Measurements from ENCODE around the gene SMARCA4.

The SMARCA4 gene

GRCh38 chr19:11014403-11014911, 53.6 kb downstream of the SMARCA4 start:
- no peak for DNase-seq (ENCODE audit: low spot score)

DNA sequence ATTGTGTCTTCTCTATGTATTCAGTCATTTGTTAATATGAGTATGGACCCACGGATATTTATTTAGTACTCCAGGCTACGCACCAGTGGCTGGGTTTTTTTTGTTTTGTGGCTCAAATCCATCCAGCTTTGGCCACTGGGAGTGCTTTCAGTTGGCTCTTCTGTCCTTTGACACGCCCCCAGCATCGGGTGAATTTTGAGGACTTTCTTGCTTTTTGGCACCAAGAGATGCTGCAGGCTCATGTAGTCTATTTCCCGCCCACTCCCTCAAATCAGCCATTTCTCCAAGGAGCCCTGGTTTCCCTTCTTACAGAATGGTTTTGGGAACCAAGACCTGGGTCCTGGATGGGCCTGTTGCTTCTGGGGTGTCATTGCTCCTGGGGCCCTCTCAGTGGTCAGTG, 55.8 kb downstream of the SMARCA4 start:
- DNase-seq (ENCODE audit: low spot score): no peak

DNA sequence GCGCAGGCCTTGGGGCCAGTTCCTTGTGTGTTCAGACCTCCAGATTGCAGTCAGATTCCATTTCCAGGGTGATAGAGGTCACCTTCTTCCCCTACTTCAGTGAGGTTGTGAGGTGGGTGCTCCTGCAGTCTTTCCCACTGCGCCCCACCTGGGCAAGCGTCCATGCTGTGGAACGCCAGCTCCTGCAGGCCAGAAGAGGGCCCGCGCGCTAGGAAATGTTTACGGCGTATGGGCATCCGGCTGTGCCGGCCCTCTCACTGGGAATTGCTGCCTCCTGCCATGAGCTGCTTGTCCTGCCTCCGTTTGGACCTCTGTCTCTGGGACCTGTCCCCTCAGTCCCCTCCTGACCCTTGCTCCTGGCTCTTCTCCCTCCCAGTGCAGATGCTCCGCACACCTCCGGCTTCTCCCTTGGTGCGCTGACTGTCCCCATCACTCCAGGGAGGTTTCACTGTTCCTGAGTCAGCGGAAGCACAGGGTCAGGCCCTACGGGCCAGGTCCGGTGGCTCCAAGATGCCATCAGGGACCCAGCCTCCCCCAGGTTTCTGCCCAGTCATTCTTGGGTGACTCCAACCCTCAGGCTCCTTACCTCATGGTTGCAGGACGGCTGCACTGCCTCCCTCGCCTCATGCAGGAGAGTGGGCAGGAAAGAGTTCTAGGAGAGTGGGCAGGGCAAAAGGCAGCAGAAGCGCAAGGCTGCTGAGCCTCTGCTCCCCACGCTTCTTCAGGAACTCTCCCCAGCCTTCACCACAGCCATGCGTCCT, 56.6 kb downstream of the SMARCA4 start:
- DNase-seq (ENCODE audit: low spot score): no peak

DNA sequence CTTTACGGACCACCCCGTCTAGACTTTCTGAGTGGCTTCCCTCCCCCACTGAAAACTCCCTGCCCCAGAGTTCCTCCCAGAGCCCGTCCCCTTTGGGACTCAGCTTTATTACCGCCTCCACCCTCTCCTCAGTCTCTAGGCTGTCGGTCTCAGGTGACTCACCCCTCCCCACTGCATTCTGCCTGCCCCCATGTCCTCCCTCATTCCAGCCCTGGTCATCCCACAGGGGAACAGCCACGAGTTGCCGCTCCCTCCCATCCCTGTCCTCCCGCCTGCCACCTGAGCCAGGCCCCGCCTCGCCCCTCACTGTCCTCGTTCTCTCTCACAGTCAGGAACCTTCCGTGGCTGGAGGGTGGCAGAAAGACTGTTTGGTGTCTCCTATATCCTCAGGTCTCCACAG, 57.3 kb downstream of the SMARCA4 start:
- no peak for DNase-seq (ENCODE audit: low spot score)

- no peak for DNase-seq (ENCODE audit: low spot score)
These were observed 57.9 kb downstream of the SMARCA4 start for GRCh38 chr19:11018763-11019162.

GRCh38 chr19:11019262-11019661, 58.4 kb downstream of the SMARCA4 start:
- DNase-seq (ENCODE audit: low spot score): no peak

DNA sequence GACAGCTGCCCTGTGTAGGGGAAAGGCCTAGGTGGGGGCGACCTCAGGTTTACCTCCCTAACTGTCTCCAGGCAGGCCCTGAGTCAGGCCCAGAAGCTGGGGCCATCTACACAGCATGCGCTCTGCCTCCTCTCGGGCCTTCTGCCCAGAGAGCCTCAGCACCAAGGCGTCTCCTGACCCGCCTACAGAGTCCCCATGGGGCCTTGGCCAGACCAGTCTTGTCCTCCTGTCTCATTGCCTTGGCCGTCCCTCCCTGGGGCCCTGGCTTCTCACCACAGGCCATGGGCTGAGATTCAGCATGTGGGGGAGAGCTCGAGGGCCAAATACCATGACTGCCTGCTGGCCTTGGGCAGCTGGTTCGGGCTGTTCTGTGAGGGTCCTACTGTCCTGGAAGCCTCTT, 59.0 kb downstream of the SMARCA4 start:
- DNase-seq (ENCODE audit: low spot score): no peak

- DNase-seq (ENCODE audit: low spot score): no peak
These were observed 59.6 kb downstream of the SMARCA4 start for GRCh38 chr19:11020423-11020822.

DNA sequence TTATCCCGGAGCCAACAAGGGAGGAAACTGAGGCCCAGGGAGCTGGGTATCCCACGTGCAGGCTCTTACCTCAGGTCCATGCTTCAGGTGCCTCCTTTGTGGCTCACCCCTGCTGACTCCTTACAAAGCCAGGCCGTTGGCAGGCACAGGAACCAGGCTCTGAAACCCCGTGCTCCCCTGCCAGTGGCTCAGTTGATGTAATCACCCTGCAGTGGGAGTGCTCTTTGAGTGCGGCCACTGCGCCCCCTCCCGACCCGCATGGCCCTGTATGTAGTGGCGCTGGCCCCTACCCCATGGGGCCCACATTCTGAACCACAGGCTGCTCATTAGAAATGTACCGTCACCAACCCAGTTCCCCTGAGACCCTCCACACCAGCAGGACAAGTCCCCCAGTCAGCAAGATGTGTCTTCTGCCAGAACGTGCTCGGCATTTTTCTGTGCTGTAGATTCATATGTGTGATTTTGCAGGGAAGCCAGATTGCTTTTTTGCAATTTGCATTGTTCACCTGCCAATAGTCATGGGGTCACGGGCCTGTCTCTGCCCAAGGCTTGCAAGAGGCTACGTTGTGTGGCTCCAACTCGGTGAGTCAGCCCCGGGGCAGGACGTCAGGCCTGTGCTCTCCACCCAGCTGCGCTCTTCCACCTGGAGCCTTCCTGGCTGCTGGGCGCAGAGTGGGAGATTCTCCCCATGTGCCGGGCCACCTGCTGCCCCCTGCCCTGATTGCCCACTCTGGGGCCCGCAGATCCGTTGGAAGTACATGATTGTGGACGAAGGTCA, 60.3 kb downstream of the SMARCA4 start:
- DNase-seq (ENCODE audit: low spot score): no peak

DNA sequence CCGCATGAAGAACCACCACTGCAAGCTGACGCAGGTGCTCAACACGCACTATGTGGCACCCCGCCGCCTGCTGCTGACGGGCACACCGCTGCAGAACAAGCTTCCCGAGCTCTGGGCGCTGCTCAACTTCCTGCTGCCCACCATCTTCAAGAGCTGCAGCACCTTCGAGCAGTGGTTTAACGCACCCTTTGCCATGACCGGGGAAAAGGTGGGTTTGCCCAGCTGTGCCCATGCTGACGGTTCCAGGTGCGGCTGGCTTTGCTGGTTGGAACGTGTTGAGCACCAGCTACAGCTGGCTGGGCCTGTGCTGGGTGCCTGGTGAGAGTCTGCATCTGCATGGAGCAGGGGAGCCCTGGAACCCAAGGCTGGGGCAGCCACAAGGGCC, 60.9 kb downstream of the SMARCA4 start:
- DNase-seq (ENCODE audit: low spot score): no peak

- no peak for DNase-seq (ENCODE audit: low spot score)
These were observed 62.2 kb downstream of the SMARCA4 start for GRCh38 chr19:11023016-11023415.

DNA sequence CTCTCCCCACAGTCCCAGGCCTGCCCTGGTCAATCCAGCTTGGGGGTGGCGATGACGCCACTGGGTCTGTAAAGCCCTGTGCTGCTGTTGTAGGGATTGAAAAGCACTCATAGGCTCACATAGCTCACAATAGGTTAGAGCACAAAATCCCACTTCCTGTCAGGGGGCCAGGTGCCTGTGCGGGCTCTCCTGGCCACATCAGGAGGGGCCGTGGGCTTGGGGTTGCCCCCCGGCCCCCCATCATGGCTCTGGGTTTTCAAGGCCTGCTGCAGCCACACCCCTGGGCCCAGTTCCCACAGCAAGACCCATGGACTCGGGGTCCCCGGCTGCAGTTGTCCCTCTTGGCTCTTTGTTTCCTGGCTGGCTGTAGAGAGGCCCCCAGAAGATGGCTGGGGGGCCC, 62.9 kb downstream of the SMARCA4 start:
- no peak for DNase-seq (ENCODE audit: low spot score)

GRCh38 chr19:11024259-11024658, 63.4 kb downstream of the SMARCA4 start:
- no peak for DNase-seq (ENCODE audit: low spot score)

- DNase-seq (ENCODE audit: low spot score): no peak
These were observed 64.2 kb downstream of the SMARCA4 start for GRCh38 chr19:11025006-11025405.

DNA sequence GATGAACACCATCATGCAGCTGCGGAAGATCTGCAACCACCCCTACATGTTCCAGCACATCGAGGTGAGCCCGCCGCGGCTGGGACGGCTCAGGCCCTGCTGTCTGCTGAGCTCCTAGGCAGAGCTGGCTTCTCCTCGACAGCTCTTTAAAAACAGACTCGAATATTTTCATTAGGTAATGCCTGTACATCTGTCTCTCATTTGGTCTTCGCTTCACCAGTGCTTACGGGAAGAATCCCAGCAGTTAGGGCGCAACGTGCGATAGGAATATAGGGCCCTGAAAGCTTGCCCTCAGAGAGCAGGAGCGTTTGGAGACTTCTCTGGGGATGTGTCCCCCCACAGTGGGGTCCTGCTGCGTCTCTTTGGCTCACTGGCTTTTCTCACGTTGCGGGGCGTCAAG, 64.6 kb downstream of the SMARCA4 start:
- DNase-seq (ENCODE audit: low spot score): no peak

GRCh38 chr19:11025997-11026396, 65.2 kb downstream of the SMARCA4 start:
- no peak for DNase-seq (ENCODE audit: low spot score)

- no peak for DNase-seq (ENCODE audit: low spot score)
These were observed 66.6 kb downstream of the SMARCA4 start for GRCh38 chr19:11027381-11027780.

- no peak for DNase-seq (ENCODE audit: low spot score)
These were observed 67.3 kb downstream of the SMARCA4 start for GRCh38 chr19:11028146-11028545.

GRCh38 chr19:11031421-11032070, 70.7 kb downstream of the SMARCA4 start:
- DNase-seq (ENCODE audit: low spot score): no peak

DNA sequence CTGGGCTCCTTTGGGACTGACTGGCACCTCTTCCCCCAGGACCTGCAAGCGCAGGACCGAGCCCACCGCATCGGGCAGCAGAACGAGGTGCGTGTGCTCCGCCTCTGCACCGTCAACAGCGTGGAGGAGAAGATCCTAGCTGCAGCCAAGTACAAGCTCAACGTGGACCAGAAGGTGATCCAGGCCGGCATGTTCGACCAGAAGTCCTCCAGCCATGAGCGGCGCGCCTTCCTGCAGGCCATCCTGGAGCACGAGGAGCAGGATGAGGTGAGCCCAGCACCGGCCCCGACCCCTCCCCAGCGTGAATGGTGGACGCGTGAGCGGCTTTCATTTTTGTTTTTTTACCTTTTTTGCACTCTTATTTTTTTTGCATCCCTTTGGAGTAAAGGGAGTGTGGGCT, 72.4 kb downstream of the SMARCA4 start:
- no peak for DNase-seq (ENCODE audit: low spot score)

DNA sequence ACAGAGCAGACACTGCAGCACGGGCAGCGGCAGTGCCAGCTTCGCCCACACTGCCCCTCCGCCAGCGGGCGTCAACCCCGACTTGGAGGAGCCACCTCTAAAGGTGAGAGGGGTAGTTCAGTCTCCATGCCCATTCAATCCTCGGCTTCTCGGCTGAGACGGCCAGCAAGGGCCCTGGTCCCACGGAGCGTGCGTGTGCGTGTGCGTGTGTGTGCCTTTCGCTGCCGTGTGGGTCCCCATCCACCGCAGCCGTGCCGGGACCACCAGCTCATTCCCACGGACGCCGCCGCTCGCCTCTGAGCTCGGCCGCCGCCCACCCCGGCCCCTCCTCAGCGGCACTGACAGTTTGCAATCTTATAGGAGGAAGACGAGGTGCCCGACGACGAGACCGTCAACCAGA, 72.9 kb downstream of the SMARCA4 start:
- DNase-seq (ENCODE audit: low spot score): no peak

- DNase-seq (ENCODE audit: low spot score): no peak
These were observed 73.8 kb downstream of the SMARCA4 start for GRCh38 chr19:11034449-11035213.

Data from hematopoietic multipotent progenitor cell treated with erythropoietin and hydrocortisone succinate and interleukin-3 and kit ligand, for 15 days (in vitro differentiated cells).